Fibroblast of mammary gland (primary cell): ENCODE results near the gene TMEM86A.

Experiments
- DNase-seq: peaks from one replicate; pipeline ENCODE4 v3.0.0-alpha.2; 2010; ENCODE audit warnings: low read depth
- H3K4me3 ChIP-seq: 2 replicates; pipeline ENCODE4 v1.5.1; 2011; ENCODE audit warnings: low read depth, mild to moderate bottlenecking, low read length, moderate library complexity; ENCODE audit not compliant: control insufficient read depth
- CTCF ChIP-seq: conservative IDR thresholded peaks from 2 replicates; pipeline ENCODE4 v1.5.1; 2011; ENCODE audit warnings: low read depth, low read length, inconsistent platforms; ENCODE audit not compliant: control insufficient read depth, insufficient read depth

The TMEM86A gene

DNA sequence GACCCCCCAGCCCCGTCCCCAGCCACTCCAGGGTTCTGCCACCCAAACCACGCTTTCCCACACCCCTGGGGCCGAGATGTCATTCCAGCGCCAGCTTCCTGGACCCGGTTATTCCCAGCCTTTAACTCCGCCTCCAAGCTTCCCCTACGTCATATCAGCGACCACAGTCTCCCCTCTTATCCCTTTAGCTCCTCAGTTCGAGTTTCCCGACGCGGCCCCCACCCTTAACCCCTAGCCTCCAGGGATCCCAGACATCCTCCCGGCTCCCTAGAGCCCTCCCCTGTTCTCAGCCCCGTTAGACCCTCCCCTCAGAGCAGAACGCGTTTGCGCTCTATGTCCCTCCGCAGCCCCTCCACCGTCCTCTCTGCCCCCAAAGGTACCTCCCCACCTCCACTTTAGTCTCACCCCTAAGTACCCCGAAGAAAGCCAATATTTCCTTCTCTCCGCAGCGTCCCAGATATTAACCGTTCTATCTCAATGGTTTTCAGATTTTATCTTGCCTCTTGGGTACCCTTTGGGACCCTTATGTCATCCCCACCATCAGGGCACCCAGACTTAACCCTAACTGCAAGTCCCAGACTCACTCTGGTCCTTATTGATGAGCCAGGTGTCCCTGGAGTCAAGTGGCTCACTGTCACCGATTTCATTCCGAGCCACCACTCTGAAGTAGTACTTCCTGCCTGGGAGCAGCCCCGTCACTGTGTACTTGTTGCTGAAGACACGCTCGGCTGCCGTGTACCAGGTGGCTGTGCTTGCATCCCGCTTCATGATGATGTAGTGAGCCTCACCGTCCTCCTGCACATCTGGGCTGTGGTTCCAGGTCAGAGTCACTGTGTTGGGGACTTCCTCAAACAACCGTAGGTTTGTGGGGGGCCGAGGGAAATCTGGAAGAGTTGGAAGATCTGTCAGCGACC is 8.0 kb downstream of the TMEM86A start:
- peak; percentile 48 for DNase-seq
- no peak for TF ChIP-seq CTCF
- peak overlapping the region; percentile 49 for H3K4me3 ChIP-seq

DNA sequence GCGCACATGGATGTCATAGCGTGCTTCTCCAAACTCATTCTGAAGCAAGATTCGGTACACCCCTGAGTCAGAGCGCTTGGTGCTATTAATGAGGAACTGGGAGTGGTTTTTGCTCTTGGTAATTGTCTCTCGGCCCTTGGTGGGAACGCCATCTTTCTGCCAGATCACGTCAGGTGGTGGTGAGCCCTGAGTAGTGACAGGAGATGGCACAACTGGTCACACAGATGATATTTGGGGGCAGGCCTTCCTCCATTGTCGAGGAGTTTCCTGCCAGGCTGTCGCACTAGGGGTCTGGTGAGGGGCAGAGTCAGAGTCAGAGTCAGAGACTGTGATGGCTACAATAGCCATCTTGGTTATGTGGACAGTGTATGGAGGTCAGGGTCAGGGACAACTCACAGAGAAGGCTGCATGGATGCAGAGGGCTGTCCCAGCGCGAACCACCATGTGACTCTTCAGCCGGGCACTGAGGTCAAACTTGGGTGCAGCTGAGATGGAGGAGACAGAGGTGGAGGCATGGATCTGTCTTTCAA is 9.3 kb downstream of the TMEM86A start:
- no peak for DNase-seq
- no peak overlapping the region for H3K4me3 ChIP-seq
- TF ChIP-seq CTCF, result no peak

DNA sequence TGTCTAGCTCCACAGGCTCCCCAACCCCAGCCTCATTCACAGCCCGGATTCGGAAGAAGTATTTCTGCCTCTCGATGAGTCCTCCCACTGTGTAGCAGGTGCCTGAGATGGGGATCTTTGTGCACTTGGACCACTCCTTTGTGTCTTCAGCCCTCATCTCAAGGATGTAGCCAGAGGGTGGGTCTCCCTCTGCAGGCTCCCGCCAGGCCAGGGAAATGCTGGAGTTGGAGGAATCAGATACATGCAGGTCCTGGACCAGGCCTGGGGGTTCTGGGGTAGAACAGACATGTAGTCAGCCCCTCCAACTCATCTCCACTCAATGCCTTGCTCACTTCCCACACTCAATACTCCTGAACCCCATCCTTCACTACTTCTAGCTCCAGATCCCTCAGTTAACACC is 10.8 kb downstream of the TMEM86A start:
- no peak for DNase-seq
- H3K4me3 ChIP-seq, result no peak overlapping the region
- no peak for TF ChIP-seq CTCF

- H3K4me3 ChIP-seq, result no peak overlapping the region
- TF ChIP-seq CTCF, result no peak
- no peak for DNase-seq
These were observed 12.0 kb downstream of the TMEM86A start for GRCh38 chr11:18710545-18710944.

- TF ChIP-seq CTCF, result no peak
- H3K4me3 ChIP-seq, result no peak overlapping the region
- no peak for DNase-seq
These were observed 15.3 kb downstream of the TMEM86A start for GRCh38 chr11:18713646-18714442.

DNA sequence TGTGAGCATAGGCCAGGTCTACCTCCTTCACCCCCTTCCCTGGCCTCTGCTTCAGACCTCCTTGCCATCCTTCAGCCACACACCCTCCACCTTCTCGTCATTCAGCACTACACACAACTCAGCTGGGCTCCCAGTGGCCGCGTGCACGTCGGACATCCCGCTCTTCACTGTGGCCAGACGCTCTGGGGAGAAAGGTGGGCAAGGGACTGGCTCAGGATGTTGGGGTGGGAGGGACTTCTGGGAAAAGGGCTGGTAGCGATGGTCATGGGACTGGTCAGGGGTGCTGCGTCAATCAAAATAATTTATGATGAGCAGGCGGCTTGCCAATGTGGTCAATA is 15.8 kb downstream of the TMEM86A start:
- no peak for DNase-seq
- no peak overlapping the region for H3K4me3 ChIP-seq
- no peak for TF ChIP-seq CTCF
